Suprapubic skin (tissue), 4 donors: ENCODE data around the gene ZBTB7B. TPM values are rescaled to one million over a fixed set of nuclear protein-coding genes. Genes with fewer than 3 reads are reported as not detected.

Experiments used
- DNase-seq, 2 donors: peaks; one replicate each; pipeline ENCODE4 v3.0.0-alpha.2; 2019; ENCODE audit warnings: low spot score in 2 of 2
- H3K27ac ChIP-seq: fragments of 200-600 bp; sonication (generic); one replicate; pipeline ENCODE4 v1.5.1; 2019
- H3K27me3 ChIP-seq: fragments of 200-600 bp; sonication (generic); one replicate; pipeline ENCODE4 v1.5.1; 2019
- H3K36me3 ChIP-seq: fragments of 200-600 bp; sonication (generic); one replicate; pipeline ENCODE4 v1.5.1; 2019
- H3K4me1 ChIP-seq: fragments of 200-600 bp; sonication (generic); one replicate; pipeline ENCODE4 v1.5.1; 2019
- H3K4me3 ChIP-seq: fragments of 200-600 bp; sonication (generic); one replicate; pipeline ENCODE4 v1.5.1; 2019; ENCODE audit warnings: mild to moderate bottlenecking
- H3K9me3 ChIP-seq: fragments of 200-600 bp; sonication (generic); one replicate; pipeline ENCODE4 v1.5.1; 2019
- EP300 ChIP-seq: sonication (generic); formaldehyde crosslinking; IDR thresholded peaks from one replicate; pipeline ENCODE4 v1.6.1; 2017; ENCODE audit warnings: antibody characterized with exemption
- POLR2A ChIP-seq, 2 donors: fragments of 450-650 bp; IDR thresholded peaks; one replicate each; pipeline ENCODE4 v1.6.1; 2017; ENCODE audit warnings: antibody characterized with exemption in 2 of 2, mild to moderate bottlenecking in 2 of 2, moderate library complexity in 2 of 2
- POLR2AphosphoS5 ChIP-seq, 3 donors: sonication (generic); formaldehyde crosslinking; IDR thresholded peaks; one replicate each; pipeline ENCODE4 v1.6.1; 2017; ENCODE audit warnings: antibody characterized with exemption in 3 of 3
- WGBS: methylation state at CpG from one replicate; pipeline ENCODE4 v1.1.5; 2018; 5-methylcytosine and 5-hydroxymethylcytosine counted together
- total RNA-seq, 4 donors: library from RNA; depleted of rRNA; stranded (reverse); fragments of >200 nt; gene quantifications; one replicate each; pipeline ENCODE4 v1.1.0, GENCODE V29; 2016
- TF ChIP-seq, protein P1 (sequence below), 2 donors: fragments of 200-600 bp in 1 of 2; fragments of 450-650 bp in 1 of 2; sonication (generic) in 1 of 2; IDR thresholded peaks; one replicate each; pipeline ENCODE4 v1.5.1; 2016 to 2019; ENCODE audit warnings: antibody characterized with exemption in 2 of 2, mild to moderate bottlenecking in 1 of 2, moderate library complexity in 1 of 2

ZBTB7B gene
- total RNA-seq, 4 donors from 2014 or later, result 238 to 243 (median 239) TPM

DNA sequence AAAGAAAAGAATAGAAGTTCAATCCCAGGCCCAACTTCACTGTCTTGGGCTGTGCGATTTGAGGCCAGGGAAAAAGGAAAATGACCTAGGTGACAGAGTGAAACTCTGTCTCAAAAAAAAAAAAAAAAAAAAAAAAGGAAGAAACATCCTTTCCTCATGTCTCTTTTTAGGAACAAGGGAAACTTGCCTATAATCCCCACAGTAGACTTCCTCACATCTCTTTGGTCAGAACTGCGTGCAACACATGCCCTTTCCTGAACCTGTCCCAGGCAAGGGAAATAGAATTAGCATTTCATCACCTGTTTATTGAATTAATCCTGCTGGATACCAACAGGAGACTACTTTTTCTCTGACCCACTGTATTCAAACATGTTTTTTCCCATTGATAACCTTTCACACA is 33.3 kb downstream of the ZBTB7B start:
- TF ChIP-seq POLR2A (IDR thresholded peaks at IDR 0.05), result no peak
- TF ChIP-seq, protein P1, sequence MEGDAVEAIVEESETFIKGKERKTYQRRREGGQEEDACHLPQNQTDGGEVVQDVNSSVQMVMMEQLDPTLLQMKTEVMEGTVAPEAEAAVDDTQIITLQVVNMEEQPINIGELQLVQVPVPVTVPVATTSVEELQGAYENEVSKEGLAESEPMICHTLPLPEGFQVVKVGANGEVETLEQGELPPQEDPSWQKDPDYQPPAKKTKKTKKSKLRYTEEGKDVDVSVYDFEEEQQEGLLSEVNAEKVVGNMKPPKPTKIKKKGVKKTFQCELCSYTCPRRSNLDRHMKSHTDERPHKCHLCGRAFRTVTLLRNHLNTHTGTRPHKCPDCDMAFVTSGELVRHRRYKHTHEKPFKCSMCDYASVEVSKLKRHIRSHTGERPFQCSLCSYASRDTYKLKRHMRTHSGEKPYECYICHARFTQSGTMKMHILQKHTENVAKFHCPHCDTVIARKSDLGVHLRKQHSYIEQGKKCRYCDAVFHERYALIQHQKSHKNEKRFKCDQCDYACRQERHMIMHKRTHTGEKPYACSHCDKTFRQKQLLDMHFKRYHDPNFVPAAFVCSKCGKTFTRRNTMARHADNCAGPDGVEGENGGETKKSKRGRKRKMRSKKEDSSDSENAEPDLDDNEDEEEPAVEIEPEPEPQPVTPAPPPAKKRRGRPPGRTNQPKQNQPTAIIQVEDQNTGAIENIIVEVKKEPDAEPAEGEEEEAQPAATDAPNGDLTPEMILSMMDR (IDR thresholded peaks at IDR 0.05), result no peak
- TF ChIP-seq EP300, result no peak
- no peak for TF ChIP-seq POLR2AphosphoS5 (IDR thresholded peaks at IDR 0.05)
- Histone ChIP-seq H3K4me1 (peaks cover 38% of the 10 kb centered on the region), H3K4me3 (no peak overlapping the region), H3K36me3 (no peaks in the 10 kb centered on the region), H3K27me3 (no peaks in the 10 kb centered on the region), H3K9me3 (no peaks in the 10 kb centered on the region), H3K27ac (no peak overlapping the region)
- WGBS, result 89% methylated on average over 2 of the region's 2 CpGs
- DNase-seq, result no peak

DNA sequence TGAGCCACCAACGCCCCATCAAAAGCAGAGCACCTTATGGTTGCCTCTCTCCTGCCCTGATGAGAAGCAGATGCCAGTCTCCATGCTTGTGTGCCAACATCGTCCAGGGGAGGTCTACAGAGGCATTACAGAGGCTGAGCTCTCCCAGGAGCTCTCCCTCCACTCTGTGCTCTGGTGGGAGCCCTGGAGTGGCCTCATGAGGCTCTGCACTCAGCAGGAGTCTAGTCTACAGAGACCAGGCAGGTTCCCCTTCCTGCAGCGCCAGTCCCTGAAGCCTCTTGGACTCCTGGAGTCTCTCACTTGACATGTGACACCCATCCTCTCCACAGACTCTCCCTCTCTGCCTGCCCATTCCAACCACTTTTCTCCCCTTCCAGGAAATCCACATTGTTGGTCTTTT is 34.4 kb downstream of the ZBTB7B start:
- Histone ChIP-seq H3K9me3 (no peaks in the 10 kb centered on the region), H3K27ac (no peak overlapping the region), H3K27me3 (no peaks in the 10 kb centered on the region), H3K4me1 (peaks cover 38% of the 10 kb centered on the region), H3K4me3 (no peak overlapping the region), H3K36me3 (no peaks in the 10 kb centered on the region)
- TF ChIP-seq POLR2A (IDR thresholded peaks at IDR 0.05) (no peak), POLR2AphosphoS5 (IDR thresholded peaks at IDR 0.05) (no peak), EP300 (no peak)
- TF ChIP-seq, protein P1 (IDR thresholded peaks at IDR 0.05), result no peak
- no peak for DNase-seq
- 86% methylated on average over 3 of the region's 3 CpGs for WGBS

DNA sequence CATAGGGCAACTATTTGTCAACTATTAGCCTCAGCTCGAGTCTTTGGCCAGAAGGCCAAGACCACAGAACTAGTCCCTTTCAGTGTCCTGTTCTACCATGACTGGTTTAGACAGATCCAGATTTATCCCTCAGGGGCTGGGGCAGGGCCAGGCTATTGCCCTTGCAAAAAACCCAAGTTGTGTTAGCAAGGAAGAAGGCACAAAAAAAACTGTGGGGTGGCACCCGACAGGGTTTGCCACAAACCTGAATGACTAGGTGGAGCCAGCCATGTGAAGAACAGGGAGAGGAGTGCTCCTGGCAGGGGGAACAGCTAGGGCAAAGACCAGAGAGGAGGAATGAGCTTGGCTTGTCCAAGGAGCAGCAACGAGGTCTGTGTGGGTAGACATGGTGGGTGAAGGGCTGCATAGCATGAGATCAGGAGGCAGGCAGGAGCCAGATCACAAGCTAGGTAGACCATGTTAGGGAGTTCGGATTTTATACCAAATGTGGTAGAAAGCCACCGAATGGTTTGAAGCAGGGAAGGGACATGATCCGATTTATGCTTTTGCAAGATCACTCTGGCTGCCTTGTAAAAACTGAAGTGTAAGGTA is 35.3 kb downstream of the ZBTB7B start:
- TF ChIP-seq POLR2AphosphoS5 (IDR thresholded peaks at IDR 0.05) (no peak), EP300 (no peak), POLR2A (IDR thresholded peaks at IDR 0.05) (no peak)
- TF ChIP-seq, protein P1 (IDR thresholded peaks at IDR 0.05), result no peak
- Histone ChIP-seq H3K36me3 (no peaks in the 10 kb centered on the region), H3K4me1 (peaks cover 38% of the 10 kb centered on the region), H3K27ac (peak overlapping the region; percentile 95), H3K9me3 (no peaks in the 10 kb centered on the region), H3K4me3 (no peak overlapping the region), H3K27me3 (no peaks in the 10 kb centered on the region)
- DNase-seq, result no peak
- 55% methylated on average over 6 of the region's 6 CpGs for WGBS

DNA sequence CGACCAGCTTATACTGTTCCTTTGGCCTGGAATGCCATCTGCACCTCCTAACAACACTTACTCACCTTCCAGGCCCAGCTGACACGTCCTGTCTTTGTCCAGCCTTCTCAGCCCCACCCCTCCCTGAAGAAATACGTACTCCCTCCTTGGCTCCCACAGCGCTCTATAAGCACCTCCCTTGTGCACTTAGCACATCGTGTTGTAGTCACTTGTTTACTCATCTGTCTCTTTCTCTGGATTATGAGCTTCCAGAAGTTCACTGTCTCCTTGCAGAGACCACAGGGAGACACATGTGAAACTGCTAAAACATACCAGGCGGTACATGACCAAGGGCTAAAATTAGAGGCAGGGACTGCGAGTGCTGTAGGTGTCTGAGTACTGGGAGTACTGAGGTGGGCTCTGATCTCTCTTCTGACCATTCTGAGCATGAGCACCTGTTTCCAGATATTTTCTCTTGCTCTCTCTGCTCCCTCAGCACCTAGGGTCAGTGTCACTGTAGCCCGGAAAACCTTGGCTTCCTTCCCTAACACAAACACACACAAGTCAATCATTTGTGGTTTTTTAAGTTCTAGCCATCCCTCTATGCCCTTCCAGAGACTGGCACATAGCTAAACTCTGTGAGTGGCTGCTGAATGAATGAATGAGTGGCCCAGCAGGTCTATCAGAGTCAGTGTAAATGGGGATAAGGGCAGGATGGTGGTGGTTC is 36.2 kb downstream of the ZBTB7B start:
- TF ChIP-seq POLR2AphosphoS5 (IDR thresholded peaks at IDR 0.05), result peak in 1 of 3 donors; percentile 27
- TF ChIP-seq, protein P1 (IDR thresholded peaks at IDR 0.05), result no peak
- no peak for TF ChIP-seq POLR2A (IDR thresholded peaks at IDR 0.05)
- no peaks in the 10 kb centered on the region for H3K27me3 ChIP-seq
- H3K9me3 ChIP-seq, result no peaks in the 10 kb centered on the region
- WGBS, result 35% methylated on average over 8 of the region's 8 CpGs
- H3K27ac ChIP-seq, result peak overlapping the region; percentile 95
- H3K4me1 ChIP-seq, result peaks cover 40% of the 10 kb centered on the region
- H3K4me3 ChIP-seq, result no peak overlapping the region
- no peak for DNase-seq
- H3K36me3 ChIP-seq, result no peaks in the 10 kb centered on the region

DNA sequence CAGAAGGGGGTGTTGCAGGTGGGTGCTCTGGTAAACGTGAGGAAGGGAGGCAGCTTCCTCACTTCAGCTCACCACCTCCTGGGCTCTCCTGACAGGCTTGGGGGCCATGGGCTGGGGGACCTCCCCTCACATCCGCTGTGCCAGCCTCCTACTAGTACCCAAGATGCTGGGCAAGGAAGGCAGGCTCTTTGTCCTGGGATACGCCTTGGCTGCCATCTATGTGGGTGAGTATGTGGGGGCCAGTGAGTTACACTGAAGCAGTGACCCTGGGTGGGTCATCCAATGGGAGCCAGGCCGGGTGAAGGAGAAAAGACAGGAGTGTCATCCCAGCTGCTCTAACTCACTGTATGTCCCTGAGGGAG is 36.7 kb downstream of the ZBTB7B start:
- H3K27me3 ChIP-seq, result no peaks in the 10 kb centered on the region
- 76% methylated on average over 4 of the region's 4 CpGs for WGBS
- H3K4me3 ChIP-seq, result no peak overlapping the region
- no peaks in the 10 kb centered on the region for H3K36me3 ChIP-seq
- peak overlapping the region; percentile 95 for H3K27ac ChIP-seq
- DNase-seq, result no peak
- H3K4me1 ChIP-seq, result peaks cover 43% of the 10 kb centered on the region
- H3K9me3 ChIP-seq, result no peaks in the 10 kb centered on the region
- TF ChIP-seq EP300, result no peak
- TF ChIP-seq POLR2A (IDR thresholded peaks at IDR 0.05), result no peak
- TF ChIP-seq POLR2AphosphoS5 (IDR thresholded peaks at IDR 0.05), result no peak
- TF ChIP-seq, protein P1 (IDR thresholded peaks at IDR 0.05), result no peak
